ENCODE measurements around the gene MLXIP.
"Not testable (repeated sequence)": the region's sequence is repeated elsewhere in the genome, so short reads cannot be mapped to it uniquely, and the experiment has no call there.

MLXIP gene

GRCh38 chr12:122148657-122149056, 70.1 kb downstream of the MLXIP start:
- DNase-seq (ENCODE audit: low read depth), result no peak

DNA sequence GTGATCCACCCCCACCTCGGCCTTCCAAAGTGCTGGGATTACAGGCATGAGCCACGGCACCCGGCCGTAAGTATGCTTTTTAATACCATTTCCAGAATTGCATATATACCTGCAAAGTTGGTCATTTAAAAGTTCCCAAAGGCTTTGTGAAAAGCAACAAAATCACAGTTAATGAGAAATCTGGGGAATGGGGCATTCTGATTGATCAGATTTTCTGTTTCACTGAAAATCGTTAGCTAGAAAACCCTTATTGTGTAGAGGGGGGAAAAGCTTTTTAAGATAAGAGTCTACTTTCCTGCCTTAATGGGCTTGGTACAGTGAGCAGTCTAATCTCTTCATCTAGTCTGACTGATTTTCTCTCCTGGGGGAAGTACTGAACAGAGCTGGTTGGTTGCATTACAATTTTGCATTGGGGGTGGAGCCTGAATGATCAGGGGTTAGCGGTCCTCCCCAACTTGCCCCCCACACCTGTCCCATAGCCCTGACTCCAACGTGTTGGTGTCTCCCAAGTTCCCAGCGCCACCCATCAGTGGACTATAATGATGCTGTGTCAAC, 71.6 kb downstream of the MLXIP start:
- DNase-seq (ENCODE audit: low read depth), result no peak

DNA sequence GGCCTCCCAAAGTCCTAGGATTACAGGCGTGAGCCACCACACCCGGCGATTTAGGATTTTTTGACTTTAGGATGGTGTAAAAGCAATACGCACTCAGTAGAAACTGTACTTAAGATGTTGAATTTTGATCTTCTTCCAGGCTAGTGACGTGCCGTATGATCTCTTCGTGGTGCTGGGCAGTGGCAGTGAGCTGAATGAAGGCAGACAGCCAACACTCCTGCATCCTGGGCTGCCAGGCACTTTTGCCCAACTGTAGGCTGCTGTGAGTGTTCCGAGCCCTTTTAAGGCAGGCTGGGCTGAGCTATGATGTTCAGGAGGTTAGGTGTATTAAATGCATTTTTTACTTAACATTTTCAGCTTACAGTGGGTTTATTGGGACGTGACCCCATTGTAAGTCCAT, 74.2 kb downstream of the MLXIP start:
- no peak for DNase-seq (ENCODE audit: low read depth)

GRCh38 chr12:122155705-122156104, 77.1 kb downstream of the MLXIP start:
- no peak for DNase-seq (ENCODE audit: low read depth)

GRCh38 chr12:122158700-122159285, 80.2 kb downstream of the MLXIP start:
- DNase-seq (ENCODE audit: low read depth), result no peak

GRCh38 chr12:122159882-122160281, 81.3 kb downstream of the MLXIP start:
- no peak for DNase-seq (ENCODE audit: low read depth)

DNA sequence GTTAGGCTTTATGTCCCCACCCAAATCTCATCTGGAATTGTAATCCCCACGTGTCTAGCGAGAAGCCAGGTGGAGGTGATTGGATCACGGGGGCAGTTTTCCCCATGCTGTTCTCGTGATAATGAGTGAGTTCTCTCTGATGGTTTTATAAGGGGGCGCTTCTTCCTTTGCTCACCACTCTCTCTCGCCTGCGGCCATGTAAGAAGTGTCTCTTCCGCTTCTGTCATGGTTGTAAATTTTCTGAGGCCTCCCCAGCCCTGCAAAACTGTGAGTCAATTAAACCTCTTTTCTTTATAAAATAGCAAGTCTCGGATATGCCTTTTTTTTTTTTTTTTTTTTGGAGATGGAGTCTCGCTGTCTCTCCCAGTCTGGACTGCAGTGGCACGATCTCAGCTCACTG, 82.2 kb downstream of the MLXIP start:
- DNase-seq (ENCODE audit: low read depth), result no peak

GRCh38 chr12:122161682-122162081, 83.1 kb downstream of the MLXIP start:
- no peak for DNase-seq (ENCODE audit: low read depth)

DNA sequence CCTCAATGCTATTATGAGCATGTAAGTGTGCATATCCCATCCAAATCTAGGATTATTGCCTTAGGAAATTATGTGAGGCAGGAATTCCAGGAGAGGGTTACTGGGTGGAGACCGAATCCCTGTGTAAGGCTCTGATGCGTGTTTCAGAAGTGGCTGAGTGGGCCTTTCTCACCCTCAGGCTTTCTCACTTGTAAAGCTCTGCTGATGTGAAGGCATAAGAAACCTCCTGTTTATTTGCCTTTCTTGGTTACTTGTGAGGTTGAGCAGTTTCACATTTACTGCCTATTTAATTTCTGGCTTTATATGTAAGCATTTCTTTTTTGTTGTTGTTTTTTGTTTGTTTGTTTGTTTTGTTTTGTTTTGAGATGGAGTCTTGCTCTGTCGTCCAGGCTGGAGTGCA, 84.4 kb downstream of the MLXIP start:
- DNase-seq (ENCODE audit: low read depth), result no peak

DNA sequence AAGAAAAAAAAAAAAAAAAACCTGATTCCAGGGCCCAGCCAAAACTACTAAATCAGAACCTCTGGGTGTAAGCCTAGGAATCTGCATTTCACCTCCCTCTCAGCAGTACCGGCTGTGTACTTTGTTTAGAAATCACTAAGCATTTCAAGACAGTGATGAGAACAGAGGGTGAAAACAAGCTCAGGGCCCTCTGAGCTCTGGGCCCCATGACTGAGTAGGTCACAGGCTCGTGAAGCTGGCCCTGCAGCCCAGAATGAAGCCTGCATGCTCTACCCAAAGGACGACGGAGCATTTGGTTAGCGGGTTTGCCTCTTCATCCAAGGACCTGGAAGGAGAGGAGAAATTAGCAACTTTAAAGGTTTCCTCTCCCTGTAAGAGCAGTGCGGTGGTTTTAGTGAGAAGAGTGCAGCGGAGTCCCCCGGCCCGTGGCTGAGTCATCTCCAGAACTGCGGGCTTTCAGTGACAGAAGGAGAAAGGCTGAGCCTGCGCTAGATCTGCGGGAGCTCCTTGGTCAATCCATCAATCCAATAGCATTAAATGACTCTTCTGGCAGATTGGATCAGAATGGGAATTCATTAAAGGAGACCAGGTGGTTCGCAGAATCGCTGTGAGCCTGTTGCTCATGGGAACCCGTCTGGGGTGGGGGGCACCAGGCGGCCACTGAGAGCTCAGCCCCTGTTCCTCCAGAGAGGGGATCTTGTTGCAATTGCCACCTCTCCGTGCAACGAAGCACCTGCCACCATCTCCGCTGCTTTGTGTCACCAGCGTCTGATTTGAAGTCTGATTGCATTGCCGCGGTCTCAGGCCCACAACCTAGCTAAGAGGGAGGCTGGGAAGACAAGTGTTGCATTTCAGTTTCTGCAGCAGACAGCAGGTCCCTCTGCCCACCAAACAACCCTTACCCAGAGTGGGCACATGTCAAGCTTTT, 88.1 kb downstream of the MLXIP start:
- no peak for DNase-seq (ENCODE audit: low read depth)

- DNase-seq (ENCODE audit: low read depth), result no peak
Measured at GRCh38 chr12:122167356-122167925, 88.9 kb downstream of the MLXIP start.

DNA sequence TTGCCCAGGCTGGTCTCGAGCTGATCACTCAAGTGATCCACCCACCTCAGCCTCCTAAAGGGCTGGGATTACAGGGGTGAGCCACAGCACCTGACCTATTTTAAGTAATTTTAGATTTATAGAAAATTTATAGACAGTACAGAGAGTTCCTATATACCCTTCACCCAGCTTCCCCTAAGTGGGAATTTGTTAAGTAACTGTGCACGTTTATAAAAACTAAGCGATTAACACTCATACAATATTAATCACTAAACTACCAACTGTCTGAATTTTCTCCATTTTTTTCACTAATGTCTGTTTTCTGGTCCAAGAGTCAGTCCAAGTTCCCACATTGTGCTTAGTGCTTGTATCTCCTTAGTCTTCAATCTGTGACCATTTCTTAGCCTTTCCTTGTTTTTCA, 89.9 kb downstream of the MLXIP start:
- DNase-seq (ENCODE audit: low read depth), result no peak

GRCh38 chr12:122171399-122171798, 92.8 kb downstream of the MLXIP start:
- no peak for DNase-seq (ENCODE audit: low read depth)

DNA sequence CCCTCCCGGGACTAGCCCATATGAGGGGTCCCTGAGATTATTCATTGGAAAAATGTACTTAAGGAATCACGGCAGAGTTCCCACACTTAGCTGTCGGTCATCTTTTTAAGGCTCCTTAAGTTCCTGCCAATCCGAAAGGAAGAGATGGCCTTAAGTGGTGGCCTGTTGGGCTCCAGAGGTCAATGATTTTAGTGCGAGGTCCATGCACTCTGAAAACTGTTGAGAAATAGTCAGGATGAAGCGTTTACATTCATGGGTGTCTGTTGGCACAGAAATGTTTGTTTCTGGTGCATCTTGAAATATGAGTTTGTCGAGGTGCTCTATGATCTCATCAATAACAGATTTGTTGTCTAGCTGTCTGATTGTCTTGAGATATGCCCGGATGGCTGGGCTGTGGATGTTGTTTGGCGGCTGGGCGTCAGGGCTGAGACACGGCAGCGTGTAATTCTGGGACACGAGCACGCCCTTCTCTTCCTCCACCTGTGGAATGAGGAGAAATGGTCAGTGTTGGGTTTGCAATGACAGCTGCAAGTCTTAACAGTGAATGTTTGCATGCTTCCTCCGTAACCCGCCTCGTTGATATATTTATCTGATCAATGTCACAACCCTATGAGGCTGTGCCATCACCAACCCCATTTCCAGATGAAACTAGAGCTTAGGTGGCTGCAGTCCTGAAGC, 93.8 kb downstream of the MLXIP start:
- no peak for DNase-seq (ENCODE audit: low read depth)

- DNase-seq (ENCODE audit: low read depth), result no peak
Measured at GRCh38 chr12:122174155-122174845, 95.7 kb downstream of the MLXIP start, which contains the start of gene IL31. Gene IL31, minus strand, starts transcription at chr12:122174221. Its CDS starts 49 bp downstream, at chr12:122174172.

DNA sequence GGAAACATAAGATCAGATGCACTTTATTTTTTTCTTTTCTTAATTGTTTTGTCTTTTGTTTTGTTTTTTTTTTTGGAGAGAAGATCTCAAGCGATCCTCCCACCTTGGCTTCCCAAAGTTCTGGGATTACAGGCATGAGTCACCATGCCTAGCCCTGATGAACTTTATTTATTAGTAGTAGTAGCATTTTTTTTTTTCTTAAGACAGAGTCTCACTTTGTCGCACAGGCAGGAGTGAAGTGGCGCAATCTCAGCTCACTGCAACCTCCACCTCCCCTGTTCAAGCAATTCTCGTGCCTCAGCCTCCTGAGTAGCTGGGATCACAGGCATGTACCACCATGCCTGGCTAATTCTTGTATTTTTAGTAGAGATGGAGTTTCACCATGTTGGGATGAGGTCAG, 97.9 kb downstream of the MLXIP start:
- not testable (repeated sequence) for DNase-seq (ENCODE audit: low read depth)

DNA sequence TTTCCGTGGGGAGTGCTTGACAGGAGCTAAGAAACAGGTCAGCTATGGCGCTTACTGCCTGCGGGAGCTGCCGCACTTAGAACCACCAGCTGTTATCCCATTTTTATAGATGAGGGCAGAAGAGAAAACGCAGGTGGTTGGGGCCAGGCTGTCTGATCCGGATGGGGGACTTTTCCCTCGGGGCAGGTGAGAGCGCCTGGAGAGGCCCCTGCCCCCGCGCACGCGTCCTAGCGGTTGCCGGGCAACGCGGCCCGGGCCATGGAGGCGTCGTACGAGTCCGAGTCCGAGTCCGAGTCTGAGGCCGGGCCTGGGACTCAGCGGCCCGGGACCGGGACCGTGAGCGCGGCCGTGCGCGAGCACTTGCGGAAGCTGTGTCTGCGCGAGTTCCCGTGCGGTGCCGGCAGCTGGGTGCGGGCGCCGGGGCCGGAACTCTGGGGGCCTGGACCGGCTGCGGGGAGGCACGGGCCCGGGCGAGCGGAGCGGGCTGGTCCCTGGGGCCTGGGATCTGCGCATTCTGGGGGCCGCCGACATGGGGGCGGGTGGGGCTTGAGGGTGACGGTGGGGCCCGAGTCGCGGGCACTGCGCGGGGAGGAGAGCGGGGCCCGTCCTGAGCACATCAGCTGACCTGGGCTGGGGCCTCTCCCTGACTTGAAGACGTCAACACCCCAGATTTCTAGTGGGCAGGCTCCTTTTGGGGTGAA, 104.5 kb downstream of the MLXIP start, which contains the start of gene LRRC43:
Gene LRRC43, plus strand, starts transcription at position 237 of the 701 bp plus-strand sequence. Its CDS starts 22 bp downstream, at position 259.
- no peak for DNase-seq (ENCODE audit: low read depth)

DNA sequence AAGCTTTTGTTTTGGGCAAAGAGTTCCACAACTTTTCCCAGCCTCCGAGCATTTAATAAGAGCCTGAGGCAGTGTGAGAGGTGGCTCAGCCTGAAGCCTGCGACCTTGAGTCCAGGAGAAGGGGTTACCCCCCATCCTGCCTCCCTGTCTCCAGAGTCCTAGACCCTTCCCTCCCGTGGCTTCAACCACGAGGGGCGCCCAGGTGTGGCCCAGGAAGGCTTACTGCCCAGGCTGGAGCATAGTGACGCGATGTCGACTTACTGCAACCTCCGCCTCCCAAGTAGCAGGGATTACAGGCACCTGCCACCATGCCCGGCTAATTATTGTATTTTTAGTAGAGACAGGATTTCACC, 105.0 kb downstream of the MLXIP start:
- no peak for DNase-seq (ENCODE audit: low read depth)

DNA sequence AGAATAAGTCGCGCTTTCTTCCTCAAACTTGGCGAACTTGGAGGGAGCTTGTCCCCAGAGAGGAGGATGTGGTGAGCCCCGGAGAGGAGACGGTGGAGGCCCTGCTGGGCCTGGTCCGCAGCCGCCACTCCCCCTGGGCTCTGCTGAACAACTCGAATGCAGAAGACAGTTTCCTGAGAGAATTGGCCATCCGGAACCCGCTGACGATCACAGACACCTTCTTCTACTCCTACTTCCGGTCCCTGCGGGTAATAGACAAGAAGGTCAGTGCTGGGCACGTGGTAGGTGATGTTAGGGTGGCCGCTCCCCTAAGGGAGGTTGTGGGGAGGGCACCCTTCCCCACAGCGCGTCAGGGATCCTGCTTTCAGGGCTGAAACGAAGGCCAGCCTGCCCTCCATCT, 106.0 kb downstream of the MLXIP start:
- no peak for DNase-seq (ENCODE audit: low read depth)

- no peak for DNase-seq (ENCODE audit: low read depth)
Measured at GRCh38 chr12:122185079-122185478, 106.5 kb downstream of the MLXIP start.

GRCh38 chr12:122185494-122186082, 107.0 kb downstream of the MLXIP start:
- no peak for DNase-seq (ENCODE audit: low read depth)
